Kidney glomerular epithelial cell (primary cell): ENCODE data around the gene MEIOSIN.
"Not testable (repeated sequence)": the region's sequence is repeated elsewhere in the genome, so short reads cannot be mapped to it uniquely, and the experiment has no call there.

Experiments used
- DNase-seq: peaks from one replicate; lab custom pipeline; 2025; lab: John Stamatoyannopoulos, UW

MEIOSIN gene

GRCh38 chr19:45720065-45720464 lies 13.2 kb upstream of the MEIOSIN start:
- not testable (repeated sequence) for DNase-seq

GRCh38 chr19:45728683-45729082 lies 4.6 kb upstream of the MEIOSIN start:
- DNase-seq = not testable (repeated sequence)

GRCh38 chr19:45729800-45730290 lies 3.4 kb upstream of the MEIOSIN start:
- DNase-seq = peak; percentile 30

GRCh38 chr19:45730368-45731288 lies 2.6 kb upstream of the MEIOSIN start, which contains the start of gene FBXO46:
TSS of gene FBXO46 (minus strand) at chr19:45730896. CDS start at chr19:45713495, 17,401 bp downstream.
- peak; percentile 96 for DNase-seq

GRCh38 chr19:45739498-45740439 lies 6.5 kb downstream of the MEIOSIN start:
- no peak for DNase-seq

- DNase-seq = no peak
Observed at GRCh38 chr19:45742969-45743368, 9.7 kb downstream of the MEIOSIN start.

- DNase-seq = no peak
Observed at GRCh38 chr19:45745606-45746005, 12.4 kb downstream of the MEIOSIN start.

- DNase-seq = no peak
Observed at GRCh38 chr19:45746866-45747265, 13.6 kb downstream of the MEIOSIN start.

- DNase-seq = no peak
Observed at GRCh38 chr19:45747513-45747912, 14.3 kb downstream of the MEIOSIN start.

GRCh38 chr19:45751483-45751882 lies 18.2 kb downstream of the MEIOSIN start:
- DNase-seq = not testable (repeated sequence)

- DNase-seq = no peak
Observed at GRCh38 chr19:45752639-45753038, 19.4 kb downstream of the MEIOSIN start.

- no peak for DNase-seq
Observed at GRCh38 chr19:45753548-45753947, 20.3 kb downstream of the MEIOSIN start.

GRCh38 chr19:45754323-45754722 lies 21.1 kb downstream of the MEIOSIN start:
- DNase-seq = no peak

GRCh38 chr19:45757695-45758094 lies 24.5 kb downstream of the MEIOSIN start:
- no peak for DNase-seq

- DNase-seq = no peak
Observed at GRCh38 chr19:45758921-45759320, 25.7 kb downstream of the MEIOSIN start.

- DNase-seq = no peak
Observed at GRCh38 chr19:45761714-45762113, 28.5 kb downstream of the MEIOSIN start.

- no peak for DNase-seq
Observed at GRCh38 chr19:45762870-45763631, 29.8 kb downstream of the MEIOSIN start.

- no peak for DNase-seq
Observed at GRCh38 chr19:45763691-45764294, 30.6 kb downstream of the MEIOSIN start.

GRCh38 chr19:45764475-45764874 lies 31.2 kb downstream of the MEIOSIN start:
- no peak for DNase-seq

GRCh38 chr19:45764945-45765701 lies 31.9 kb downstream of the MEIOSIN start:
- no peak for DNase-seq
